ENCODE results near the gene TRMT61A. TPM values are rescaled to one million over a fixed set of nuclear protein-coding genes. Genes with fewer than 3 reads are reported as not detected.

The TRMT61A gene
- total and polyA plus RNA-seq, 2 of the 13 experiments (the other 11 are each of a cell fraction or from before 2014, with no cell fraction given): 6.5 to 13.6 TPM

GRCh38 chr14:103528587-103529382 is at the start of gene TRMT61A (continued):
- peak in 1 of 2 experiments; percentile 26; a peak in 1 of 4 replicates for TF ChIP-seq EP300 (IDR thresholded peaks at IDR 0.05; ENCODE audit: low read depth in 2 of 2, low read length in 2 of 2)
- TF ChIP-seq EP300 (CRISPR knock-in tag; IDR thresholded peaks at IDR 0.05; ENCODE audit: borderline replicate concordance): no peak
- peak; percentile 85 for TF ChIP-seq POLR2G (IDR thresholded peaks at IDR 0.05; ENCODE audit: low read depth, low read length)
- TF ChIP-seq, protein P1, sequence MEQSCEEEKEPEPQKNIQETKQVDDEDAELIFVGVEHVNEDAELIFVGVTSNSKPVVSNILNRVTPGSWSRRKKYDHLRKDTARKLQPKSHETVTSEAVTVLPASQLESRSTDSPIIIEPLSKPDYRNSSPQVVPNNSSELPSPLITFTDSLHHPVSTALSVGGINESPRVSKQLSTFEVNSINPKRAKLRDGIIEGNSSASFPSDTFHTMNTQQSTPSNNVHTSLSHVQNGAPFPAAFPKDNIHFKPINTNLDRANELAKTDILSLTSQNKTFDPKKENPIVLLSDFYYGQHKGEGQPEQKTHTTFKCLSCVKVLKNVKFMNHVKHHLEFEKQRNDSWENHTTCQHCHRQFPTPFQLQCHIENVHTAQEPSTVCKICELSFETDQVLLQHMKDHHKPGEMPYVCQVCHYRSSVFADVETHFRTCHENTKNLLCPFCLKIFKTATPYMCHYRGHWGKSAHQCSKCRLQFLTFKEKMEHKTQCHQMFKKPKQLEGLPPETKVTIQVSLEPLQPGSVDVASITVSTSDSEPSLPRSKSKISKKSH (CRISPR knock-in tag; IDR thresholded peaks at IDR 0.05; ENCODE audit: borderline replicate concordance): no peak
- no peak for TF ChIP-seq ZNF713 (CRISPR knock-in tag; IDR thresholded peaks at IDR 0.05)
- no peak for TF ChIP-seq WIZ (CRISPR knock-in tag; IDR thresholded peaks at IDR 0.05)
- TF ChIP-seq FOXA3 (CRISPR knock-in tag; IDR thresholded peaks at IDR 0.05): peak; percentile 87
- no peak for TF ChIP-seq NR2C2 (CRISPR knock-in tag; IDR thresholded peaks at IDR 0.05; ENCODE audit: borderline replicate concordance)
- TF ChIP-seq EHMT2 (IDR thresholded peaks at IDR 0.05; ENCODE audit: borderline replicate concordance, low read depth, low read length): no peak
- no peak for TF ChIP-seq HMG20B (CRISPR knock-in tag; conservative IDR thresholded peaks at IDR 0.05)
- TF ChIP-seq, protein P2, sequence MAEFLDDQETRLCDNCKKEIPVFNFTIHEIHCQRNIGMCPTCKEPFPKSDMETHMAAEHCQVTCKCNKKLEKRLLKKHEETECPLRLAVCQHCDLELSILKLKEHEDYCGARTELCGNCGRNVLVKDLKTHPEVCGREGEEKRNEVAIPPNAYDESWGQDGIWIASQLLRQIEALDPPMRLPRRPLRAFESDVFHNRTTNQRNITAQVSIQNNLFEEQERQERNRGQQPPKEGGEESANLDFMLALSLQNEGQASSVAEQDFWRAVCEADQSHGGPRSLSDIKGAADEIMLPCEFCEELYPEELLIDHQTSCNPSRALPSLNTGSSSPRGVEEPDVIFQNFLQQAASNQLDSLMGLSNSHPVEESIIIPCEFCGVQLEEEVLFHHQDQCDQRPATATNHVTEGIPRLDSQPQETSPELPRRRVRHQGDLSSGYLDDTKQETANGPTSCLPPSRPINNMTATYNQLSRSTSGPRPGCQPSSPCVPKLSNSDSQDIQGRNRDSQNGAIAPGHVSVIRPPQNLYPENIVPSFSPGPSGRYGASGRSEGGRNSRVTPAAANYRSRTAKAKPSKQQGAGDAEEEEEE (CRISPR knock-in tag; IDR thresholded peaks at IDR 0.05; ENCODE audit: borderline replicate concordance): no peak
- TF ChIP-seq FOXM1 (CRISPR knock-in tag; IDR thresholded peaks at IDR 0.05): 0 out of 2 replicates have a peak, but pooled peaks have one; percentile 33
- TF ChIP-seq, protein P3, sequence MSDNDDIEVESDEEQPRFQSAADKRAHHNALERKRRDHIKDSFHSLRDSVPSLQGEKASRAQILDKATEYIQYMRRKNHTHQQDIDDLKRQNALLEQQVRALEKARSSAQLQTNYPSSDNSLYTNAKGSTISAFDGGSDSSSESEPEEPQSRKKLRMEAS (IDR thresholded peaks at IDR 0.05): peak; percentile 98
- peak; percentile 78 for TF ChIP-seq ZFY (CRISPR knock-in tag; IDR thresholded peaks at IDR 0.05)
- no peak for TF ChIP-seq CBFB (CRISPR knock-in tag; IDR thresholded peaks at IDR 0.05)
- no peak for TF ChIP-seq TERF1 (CRISPR knock-in tag; IDR thresholded peaks at IDR 0.05)
- no peak for TF ChIP-seq STAT5B (CRISPR knock-in tag; IDR thresholded peaks at IDR 0.05)
- TF ChIP-seq NR2F6 (IDR thresholded peaks at IDR 0.05): no peak
- peak; percentile 23; the same call in 1 of the 2 replicates for TF ChIP-seq NR2F6 (CRISPR knock-in tag; IDR thresholded peaks at IDR 0.05)
- TF ChIP-seq UBTF (CRISPR knock-in tag; IDR thresholded peaks at IDR 0.05): no peak
- TF ChIP-seq POLR2AphosphoS2 (IDR thresholded peaks at IDR 0.05; ENCODE audit: low read depth, low read length): 0 out of 2 replicates have a peak, but pooled peaks have one; percentile 57
- TF ChIP-seq ZC3H13 (CRISPR knock-in tag; IDR thresholded peaks at IDR 0.05): peak; percentile 43; the same call in 1 of the 2 replicates
- no peak for TF ChIP-seq SRSF4 (IDR thresholded peaks at IDR 0.05; ENCODE audit: low read depth, low read length, poor library complexity, severe bottlenecking)
- no peak for TF ChIP-seq ZNF180 (CRISPR knock-in tag; IDR thresholded peaks at IDR 0.05; ENCODE audit: borderline replicate concordance, low read depth)
